ENCODE data around the gene EPX. TPM values are rescaled to one million over a fixed set of nuclear protein-coding genes. Genes with fewer than 3 reads are reported as not detected.

The EPX gene
- total and polyA plus RNA-seq, 2 donors (not counting 1 experiment from before 2014, with no cell fraction given) = not detected

DNA sequence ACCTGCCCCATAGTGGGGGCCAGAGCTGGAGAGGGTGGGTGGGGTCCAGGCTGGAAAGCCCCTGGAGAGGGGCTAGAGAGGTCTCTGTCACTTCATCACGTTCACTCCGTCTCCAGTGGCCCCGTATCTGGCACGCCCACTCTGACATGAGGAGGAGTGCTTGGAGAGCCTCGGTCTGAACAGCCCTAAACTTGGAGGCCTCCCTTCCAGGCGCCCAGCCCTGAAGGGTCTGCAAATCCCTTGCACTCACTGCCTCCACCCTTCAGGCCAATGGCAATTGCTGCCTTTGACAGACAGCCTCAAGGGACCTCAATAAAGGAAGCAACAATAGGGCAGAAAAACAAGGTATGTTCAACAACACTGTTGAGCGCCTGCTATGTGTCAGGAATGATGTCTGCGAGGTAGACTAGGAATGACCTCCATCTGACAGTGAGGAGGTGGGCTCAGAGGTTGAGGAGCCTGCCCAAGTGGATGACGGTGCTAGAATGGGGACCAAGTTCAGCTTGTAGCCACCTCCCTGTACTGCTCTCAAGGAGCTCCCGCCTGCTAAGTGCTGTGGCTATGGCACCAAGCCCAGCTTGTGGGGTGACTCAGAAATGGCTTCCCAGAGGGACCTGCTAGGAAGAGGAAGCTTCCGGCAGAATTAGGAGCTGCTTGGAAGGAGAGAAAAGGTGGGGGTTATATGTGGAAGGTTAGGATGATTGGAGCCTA, 2.9 kb upstream of the EPX start:
- no peak overlapping the region for H3K9ac ChIP-seq (ENCODE audit: insufficient read depth, low read length)
- peaks cover 8% of the 10 kb centered on the region for H3K27me3 ChIP-seq (ENCODE audit: control insufficient read depth, insufficient read depth, low read length)
- DNase-seq (ENCODE audit: low read depth in 2 of 2) = peak; percentile 74 to 89
- no peak overlapping the region for H2AFZ ChIP-seq (ENCODE audit: low read length)
- no peaks in the 10 kb centered on the region for H4K20me1 ChIP-seq (ENCODE audit: control insufficient read depth, extremely low read depth, insufficient read depth, low read length)
- TF ChIP-seq, protein P1, sequence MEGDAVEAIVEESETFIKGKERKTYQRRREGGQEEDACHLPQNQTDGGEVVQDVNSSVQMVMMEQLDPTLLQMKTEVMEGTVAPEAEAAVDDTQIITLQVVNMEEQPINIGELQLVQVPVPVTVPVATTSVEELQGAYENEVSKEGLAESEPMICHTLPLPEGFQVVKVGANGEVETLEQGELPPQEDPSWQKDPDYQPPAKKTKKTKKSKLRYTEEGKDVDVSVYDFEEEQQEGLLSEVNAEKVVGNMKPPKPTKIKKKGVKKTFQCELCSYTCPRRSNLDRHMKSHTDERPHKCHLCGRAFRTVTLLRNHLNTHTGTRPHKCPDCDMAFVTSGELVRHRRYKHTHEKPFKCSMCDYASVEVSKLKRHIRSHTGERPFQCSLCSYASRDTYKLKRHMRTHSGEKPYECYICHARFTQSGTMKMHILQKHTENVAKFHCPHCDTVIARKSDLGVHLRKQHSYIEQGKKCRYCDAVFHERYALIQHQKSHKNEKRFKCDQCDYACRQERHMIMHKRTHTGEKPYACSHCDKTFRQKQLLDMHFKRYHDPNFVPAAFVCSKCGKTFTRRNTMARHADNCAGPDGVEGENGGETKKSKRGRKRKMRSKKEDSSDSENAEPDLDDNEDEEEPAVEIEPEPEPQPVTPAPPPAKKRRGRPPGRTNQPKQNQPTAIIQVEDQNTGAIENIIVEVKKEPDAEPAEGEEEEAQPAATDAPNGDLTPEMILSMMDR (conservative IDR thresholded peaks at IDR 0.05 in 1 of 2, IDR thresholded peaks at IDR 0.05 in 1 of 2; ENCODE audit: low read depth in 1 of 2, low read length in 2 of 2) = no peak
- no peak for TF ChIP-seq EZH2 (IDR thresholded peaks at IDR 0.05; ENCODE audit: low read length, missing control alignments)
- no peak overlapping the region for H3K27ac ChIP-seq (ENCODE audit: insufficient read depth, low read length)
- no peaks in the 10 kb centered on the region for H3K79me2 ChIP-seq (ENCODE audit: control insufficient read depth, insufficient read depth, low read length)
- peak overlapping the region; percentile 3 for H3K4me2 ChIP-seq (ENCODE audit: extremely low read depth, insufficient read depth, low read length)
- H3K4me1 ChIP-seq (ENCODE audit: control insufficient read depth, extremely low read depth, insufficient read depth, low read length) = peaks cover 9% of the 10 kb centered on the region
- no peaks in the 10 kb centered on the region for H3K9me3 ChIP-seq (ENCODE audit: control insufficient read depth, insufficient read depth, low read depth, low read length)
- no peaks in the 10 kb centered on the region for H3K36me3 ChIP-seq (ENCODE audit: control insufficient read depth, insufficient read depth, low read length)
- no peak overlapping the region for H3K4me3 ChIP-seq (replicated peaks in 1 of 4; ENCODE audit: control extremely low read depth in 1 of 4, insufficient read depth in 1 of 4, low read depth in 3 of 4, low read length in 4 of 4)

DNA sequence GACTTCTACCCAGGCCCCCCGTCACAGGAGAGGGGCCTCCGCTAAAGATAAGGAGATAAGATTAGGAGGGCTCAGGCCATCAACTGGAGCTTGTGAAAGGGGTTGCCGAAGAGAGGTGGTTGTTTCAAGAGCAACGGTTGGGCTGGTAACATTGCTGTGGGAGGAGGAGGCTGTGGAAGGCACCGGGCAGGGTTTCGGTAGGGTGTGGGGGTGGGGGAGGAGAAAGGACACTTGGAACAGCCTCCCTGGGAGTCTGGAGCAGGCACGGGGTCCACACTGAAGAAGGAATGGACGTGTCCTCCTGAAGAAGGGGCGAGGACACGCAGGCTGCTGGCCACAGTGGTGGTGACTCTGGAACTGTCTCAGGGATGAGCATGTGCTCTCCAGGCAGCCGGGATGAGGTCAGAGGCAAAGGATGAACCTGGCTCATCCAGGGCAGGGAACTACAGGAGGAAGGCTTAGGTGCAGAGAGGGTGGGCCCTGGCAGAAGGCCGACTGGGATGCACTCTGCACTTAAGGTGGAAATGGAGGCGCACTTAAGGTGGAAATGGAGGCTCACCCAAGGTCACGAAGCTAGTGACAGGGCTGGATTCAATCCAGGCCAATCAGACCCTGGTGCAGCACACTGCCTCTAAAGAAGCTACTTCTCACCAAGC, 1.2 kb upstream of the EPX start:
- no peaks in the 10 kb centered on the region for H4K20me1 ChIP-seq (ENCODE audit: control insufficient read depth, extremely low read depth, insufficient read depth, low read length)
- H3K9ac ChIP-seq (ENCODE audit: insufficient read depth, low read length) = no peak overlapping the region
- peaks cover 8% of the 10 kb centered on the region for H3K27me3 ChIP-seq (ENCODE audit: control insufficient read depth, insufficient read depth, low read length)
- H2AFZ ChIP-seq (ENCODE audit: low read length) = no peak overlapping the region
- peaks cover 9% of the 10 kb centered on the region for H3K4me1 ChIP-seq (ENCODE audit: control insufficient read depth, extremely low read depth, insufficient read depth, low read length)
- no peaks in the 10 kb centered on the region for H3K9me3 ChIP-seq (ENCODE audit: control insufficient read depth, insufficient read depth, low read depth, low read length)
- DNase-seq (ENCODE audit: low read depth in 2 of 2) = no peak
- H3K36me3 ChIP-seq (ENCODE audit: control insufficient read depth, insufficient read depth, low read length) = no peaks in the 10 kb centered on the region
- H3K79me2 ChIP-seq (ENCODE audit: control insufficient read depth, insufficient read depth, low read length) = no peaks in the 10 kb centered on the region
- H3K27ac ChIP-seq (ENCODE audit: insufficient read depth, low read length) = no peak overlapping the region
- TF ChIP-seq EZH2 (IDR thresholded peaks at IDR 0.05; ENCODE audit: low read length, missing control alignments) = no peak
- TF ChIP-seq, protein P1 (conservative IDR thresholded peaks at IDR 0.05 in 1 of 2, IDR thresholded peaks at IDR 0.05 in 1 of 2; ENCODE audit: low read depth in 1 of 2, low read length in 2 of 2) = no peak
- no peak overlapping the region for H3K4me2 ChIP-seq (ENCODE audit: extremely low read depth, insufficient read depth, low read length)
- H3K4me3 ChIP-seq (replicated peaks in 1 of 4; ENCODE audit: control extremely low read depth in 1 of 4, insufficient read depth in 1 of 4, low read depth in 3 of 4, low read length in 4 of 4) = no peak overlapping the region

DNA sequence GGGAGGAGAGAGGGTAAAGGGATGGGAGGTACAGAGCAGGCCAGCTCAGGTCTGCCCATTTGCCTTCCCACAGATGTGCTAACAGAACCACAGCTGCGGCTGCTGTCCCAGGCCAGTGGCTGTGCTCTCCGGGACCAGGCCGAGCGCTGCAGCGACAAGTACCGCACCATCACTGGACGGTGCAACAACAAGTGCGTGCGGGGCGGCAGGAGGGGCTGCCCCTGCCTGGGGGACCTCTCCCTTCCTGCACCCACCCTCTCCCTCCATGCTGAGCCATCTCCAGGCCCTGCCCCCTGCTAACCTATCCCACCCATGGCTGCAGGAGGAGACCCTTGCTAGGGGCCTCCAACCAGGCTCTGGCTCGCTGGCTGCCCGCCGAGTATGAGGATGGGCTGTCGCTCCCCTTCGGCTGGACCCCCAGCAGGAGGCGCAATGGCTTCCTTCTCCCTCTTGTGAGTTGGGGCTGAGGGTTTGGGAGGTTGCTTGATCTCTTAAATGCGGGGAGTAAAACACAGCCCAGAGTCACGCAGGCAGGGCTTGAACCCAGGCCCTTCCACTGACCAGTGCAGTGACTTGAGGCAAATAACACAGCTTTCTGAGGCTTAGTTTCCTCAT, 1.2 kb downstream of the EPX start:
- Histone ChIP-seq H3K9me3 (ENCODE audit: control insufficient read depth, insufficient read depth, low read depth, low read length) (no peaks in the 10 kb centered on the region), H3K4me2 (ENCODE audit: extremely low read depth, insufficient read depth, low read length) (no peak overlapping the region), H3K27ac (ENCODE audit: insufficient read depth, low read length) (no peak overlapping the region), H3K9ac (ENCODE audit: insufficient read depth, low read length) (no peak overlapping the region), H3K79me2 (ENCODE audit: control insufficient read depth, insufficient read depth, low read length) (no peaks in the 10 kb centered on the region), H3K36me3 (ENCODE audit: control insufficient read depth, insufficient read depth, low read length) (no peaks in the 10 kb centered on the region), H3K4me1 (ENCODE audit: control insufficient read depth, extremely low read depth, insufficient read depth, low read length) (peaks cover 9% of the 10 kb centered on the region), H3K27me3 (ENCODE audit: control insufficient read depth, insufficient read depth, low read length) (no peaks in the 10 kb centered on the region), H2AFZ (ENCODE audit: low read length) (no peak overlapping the region), H4K20me1 (ENCODE audit: control insufficient read depth, extremely low read depth, insufficient read depth, low read length) (no peaks in the 10 kb centered on the region), H3K4me3 (replicated peaks in 1 of 4; ENCODE audit: control extremely low read depth in 1 of 4, insufficient read depth in 1 of 4, low read depth in 3 of 4, low read length in 4 of 4) (no peak overlapping the region)
- DNase-seq (ENCODE audit: low read depth in 2 of 2) = no peak
- TF ChIP-seq, protein P1 (conservative IDR thresholded peaks at IDR 0.05 in 1 of 2, IDR thresholded peaks at IDR 0.05 in 1 of 2; ENCODE audit: low read depth in 1 of 2, low read length in 2 of 2) = no peak
- TF ChIP-seq EZH2 (IDR thresholded peaks at IDR 0.05; ENCODE audit: low read length, missing control alignments) = no peak
